Subcutaneous adipose tissue (tissue), 4 donors: ENCODE measurements around the gene TMEM131L. TPM values are rescaled to one million over a fixed set of nuclear protein-coding genes. Genes with fewer than 3 reads are reported as not detected.

Experiments used
- total RNA-seq, 4 donors: library from RNA; depleted of rRNA; stranded (reverse); fragments of >200 nt; gene quantifications; one replicate each; pipeline ENCODE4 v1.1.0, GENCODE V29; 2016
- TF ChIP-seq, protein P1 (sequence below): fragments of 450-650 bp; IDR thresholded peaks from one replicate; pipeline ENCODE4 v1.5.1; 2016; ENCODE audit warnings: low read depth, mild to moderate bottlenecking, control low read depth, antibody characterized with exemption, moderate library complexity

Gene TMEM131L
- total RNA-seq, 4 donors from 2014 or later, result 24.7 to 43.5 (median 34.3) TPM

GRCh38 chr4:153643406-153644383 is 177.5 kb downstream of the TMEM131L start:
- TF ChIP-seq, protein P1, sequence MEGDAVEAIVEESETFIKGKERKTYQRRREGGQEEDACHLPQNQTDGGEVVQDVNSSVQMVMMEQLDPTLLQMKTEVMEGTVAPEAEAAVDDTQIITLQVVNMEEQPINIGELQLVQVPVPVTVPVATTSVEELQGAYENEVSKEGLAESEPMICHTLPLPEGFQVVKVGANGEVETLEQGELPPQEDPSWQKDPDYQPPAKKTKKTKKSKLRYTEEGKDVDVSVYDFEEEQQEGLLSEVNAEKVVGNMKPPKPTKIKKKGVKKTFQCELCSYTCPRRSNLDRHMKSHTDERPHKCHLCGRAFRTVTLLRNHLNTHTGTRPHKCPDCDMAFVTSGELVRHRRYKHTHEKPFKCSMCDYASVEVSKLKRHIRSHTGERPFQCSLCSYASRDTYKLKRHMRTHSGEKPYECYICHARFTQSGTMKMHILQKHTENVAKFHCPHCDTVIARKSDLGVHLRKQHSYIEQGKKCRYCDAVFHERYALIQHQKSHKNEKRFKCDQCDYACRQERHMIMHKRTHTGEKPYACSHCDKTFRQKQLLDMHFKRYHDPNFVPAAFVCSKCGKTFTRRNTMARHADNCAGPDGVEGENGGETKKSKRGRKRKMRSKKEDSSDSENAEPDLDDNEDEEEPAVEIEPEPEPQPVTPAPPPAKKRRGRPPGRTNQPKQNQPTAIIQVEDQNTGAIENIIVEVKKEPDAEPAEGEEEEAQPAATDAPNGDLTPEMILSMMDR, result no peak

- TF ChIP-seq, protein P1, result no peak
These were observed 179.0 kb downstream of the TMEM131L start for GRCh38 chr4:153645183-153645582.

GRCh38 chr4:153646261-153646660 is 180.1 kb downstream of the TMEM131L start:
- TF ChIP-seq, protein P1, result no peak

DNA sequence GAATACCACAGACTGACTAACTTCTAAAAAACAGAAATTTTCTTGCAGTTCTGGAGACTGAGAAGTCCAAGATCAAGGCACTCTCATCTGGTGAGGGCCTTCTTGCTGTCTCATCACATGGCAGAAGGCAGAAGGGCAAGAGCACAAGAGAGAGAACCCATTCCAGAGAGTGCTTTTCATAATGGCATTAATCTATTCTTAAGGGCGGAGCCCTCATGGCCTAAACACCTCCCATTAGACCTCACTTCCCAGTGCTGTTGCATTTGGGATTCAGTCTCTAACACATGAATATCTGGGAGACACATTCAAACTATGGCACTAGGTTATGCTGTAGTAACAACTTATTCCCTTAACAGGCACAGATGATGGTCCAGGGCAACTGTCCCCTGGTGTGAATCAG is 180.8 kb downstream of the TMEM131L start:
- TF ChIP-seq, protein P1, result no peak

GRCh38 chr4:153647975-153648374 is 181.8 kb downstream of the TMEM131L start:
- TF ChIP-seq, protein P1, result no peak

DNA sequence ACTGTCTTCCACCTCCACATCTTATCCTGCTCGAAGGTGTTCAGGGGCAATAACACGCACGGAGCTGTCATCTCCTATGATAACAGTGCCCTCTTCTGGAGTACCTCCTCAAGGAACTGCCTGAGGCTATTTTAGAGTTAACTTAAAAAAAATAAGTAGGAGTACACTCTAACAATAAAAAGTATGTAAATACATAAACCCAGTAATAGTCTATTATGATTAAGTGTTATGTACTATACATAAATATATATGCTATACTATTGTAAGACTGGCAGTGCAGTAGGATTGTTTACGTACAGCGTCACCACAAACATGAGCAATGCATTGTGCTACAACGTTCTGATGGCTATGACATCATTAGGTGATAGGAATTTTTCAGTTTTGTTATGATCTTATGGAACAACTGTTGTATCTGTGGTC is 183.4 kb downstream of the TMEM131L start:
- TF ChIP-seq, protein P1, result no peak

DNA sequence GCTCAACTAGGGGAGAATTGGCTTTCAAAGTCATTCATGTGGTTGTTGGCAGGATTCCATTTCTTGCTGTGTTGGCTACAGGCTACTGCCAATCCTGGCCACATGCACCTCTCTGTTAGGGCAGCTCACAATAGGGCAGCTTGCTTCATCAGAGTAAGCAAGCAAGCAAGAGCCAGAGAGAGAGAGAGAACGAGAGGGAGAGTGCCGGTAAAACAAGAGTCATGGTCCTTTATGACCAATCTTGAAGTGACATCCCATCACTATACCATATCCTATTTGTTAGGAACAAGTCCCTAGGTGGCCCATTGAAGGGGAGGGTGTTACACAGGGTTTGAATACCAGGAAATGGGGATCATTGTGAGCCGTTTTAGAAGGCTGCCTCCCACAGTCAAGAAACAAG is 185.0 kb downstream of the TMEM131L start:
- TF ChIP-seq, protein P1, result no peak
